ENCODE measurements around the gene PNLIPRP3. TPM values are rescaled to one million over a fixed set of nuclear protein-coding genes. Genes with fewer than 3 reads are reported as not detected.

The PNLIPRP3 gene
- polyA plus RNA-seq, 1 of the 3 experiments (the other 2 are of a cell fraction): not detected

DNA sequence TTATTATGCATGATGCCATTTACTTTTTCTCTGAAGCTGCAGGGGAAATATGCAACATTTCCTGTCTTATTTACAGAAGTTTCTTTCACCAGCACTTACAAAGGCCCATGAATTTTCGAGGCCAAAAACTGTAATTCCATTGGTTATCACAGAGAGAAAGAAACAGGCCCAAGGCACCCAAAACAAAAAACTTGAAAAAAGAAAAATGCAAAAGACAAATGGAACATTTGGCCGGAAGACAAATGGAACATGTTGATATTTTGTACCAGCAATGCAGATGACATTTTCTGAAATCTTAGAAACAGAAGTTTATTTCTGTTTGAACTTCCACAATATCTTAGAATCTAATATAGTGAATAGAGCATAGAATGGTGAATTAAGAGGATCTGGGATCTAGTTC lies 61.8 kb downstream of the PNLIPRP3 start:
- Histone ChIP-seq H2AFZ (ENCODE audit: low read depth) (no peak overlapping the region), H3K4me3 (ENCODE audit: low read depth in 2 of 2, low read length in 1 of 2) (no peak overlapping the region), H4K20me1 (ENCODE audit: insufficient read depth) (no peaks in the 10 kb centered on the region), H3K27ac (ENCODE audit: low read depth in 2 of 2, low read length in 1 of 2) (no peak overlapping the region), H3K4me2 (no peak overlapping the region), H3K27me3 (ENCODE audit: insufficient read depth) (no peaks in the 10 kb centered on the region), H3K4me1 (ENCODE audit: control insufficient read depth in 1 of 2, insufficient read depth in 2 of 2, low read depth in 1 of 2, low read length in 1 of 2) (no peaks in the 10 kb centered on the region), H3F3A (replicated peaks; ENCODE audit: insufficient read depth) (no peaks in the 10 kb centered on the region), H3K9ac (no peak overlapping the region), H3K36me3 (replicated peaks in 1 of 2; ENCODE audit: control insufficient read depth in 1 of 2, insufficient read depth in 2 of 2, low read length in 1 of 2) (no peaks in the 10 kb centered on the region), H3K9me3 (no peaks in the 10 kb centered on the region), H3K79me2 (ENCODE audit: insufficient read depth) (no peaks in the 10 kb centered on the region), H3K9me2 (no peaks in the 10 kb centered on the region)
- TF ChIP-seq ELF1 (IDR thresholded peaks at IDR 0.05): no peak
- TF ChIP-seq MEF2A (IDR thresholded peaks at IDR 0.05; ENCODE audit: borderline replicate concordance, low read depth): no peak
- no peak for TF ChIP-seq FOXM1 (IDR thresholded peaks at IDR 0.05; ENCODE audit: low read depth)
- no peak for TF ChIP-seq POLR2AphosphoS5 (IDR thresholded peaks at IDR 0.05; ENCODE audit: low read depth, low read length)
- no peak for TF ChIP-seq YY1 (IDR thresholded peaks at IDR 0.05; ENCODE audit: low read depth)
- TF ChIP-seq NFIC (IDR thresholded peaks at IDR 0.05; ENCODE audit: borderline replicate concordance): no peak
- TF ChIP-seq, protein P1, sequence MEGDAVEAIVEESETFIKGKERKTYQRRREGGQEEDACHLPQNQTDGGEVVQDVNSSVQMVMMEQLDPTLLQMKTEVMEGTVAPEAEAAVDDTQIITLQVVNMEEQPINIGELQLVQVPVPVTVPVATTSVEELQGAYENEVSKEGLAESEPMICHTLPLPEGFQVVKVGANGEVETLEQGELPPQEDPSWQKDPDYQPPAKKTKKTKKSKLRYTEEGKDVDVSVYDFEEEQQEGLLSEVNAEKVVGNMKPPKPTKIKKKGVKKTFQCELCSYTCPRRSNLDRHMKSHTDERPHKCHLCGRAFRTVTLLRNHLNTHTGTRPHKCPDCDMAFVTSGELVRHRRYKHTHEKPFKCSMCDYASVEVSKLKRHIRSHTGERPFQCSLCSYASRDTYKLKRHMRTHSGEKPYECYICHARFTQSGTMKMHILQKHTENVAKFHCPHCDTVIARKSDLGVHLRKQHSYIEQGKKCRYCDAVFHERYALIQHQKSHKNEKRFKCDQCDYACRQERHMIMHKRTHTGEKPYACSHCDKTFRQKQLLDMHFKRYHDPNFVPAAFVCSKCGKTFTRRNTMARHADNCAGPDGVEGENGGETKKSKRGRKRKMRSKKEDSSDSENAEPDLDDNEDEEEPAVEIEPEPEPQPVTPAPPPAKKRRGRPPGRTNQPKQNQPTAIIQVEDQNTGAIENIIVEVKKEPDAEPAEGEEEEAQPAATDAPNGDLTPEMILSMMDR (IDR thresholded peaks at IDR 0.05): no peak
- TF ChIP-seq SIN3A (IDR thresholded peaks at IDR 0.05; ENCODE audit: borderline replicate concordance, low read depth, low read length): no peak
- no peak for TF ChIP-seq FOXJ3 (CRISPR knock-in tag; IDR thresholded peaks at IDR 0.05)
- DNase-seq: no peak
- ChIA-PET CTCF (interaction anchor here (0.6 to 1.8 kb wide), 15 partner anchors 10 to 169 kb away, joined by 3 to 13 read pairs (median 4); no protein-coding TSS in a partner anchor), POLR2A (no interaction called here)
- WGBS (ENCODE audit: low lambda C conversion rate): 44% methylated on average over 2 of the region's 2 CpGs

DNA sequence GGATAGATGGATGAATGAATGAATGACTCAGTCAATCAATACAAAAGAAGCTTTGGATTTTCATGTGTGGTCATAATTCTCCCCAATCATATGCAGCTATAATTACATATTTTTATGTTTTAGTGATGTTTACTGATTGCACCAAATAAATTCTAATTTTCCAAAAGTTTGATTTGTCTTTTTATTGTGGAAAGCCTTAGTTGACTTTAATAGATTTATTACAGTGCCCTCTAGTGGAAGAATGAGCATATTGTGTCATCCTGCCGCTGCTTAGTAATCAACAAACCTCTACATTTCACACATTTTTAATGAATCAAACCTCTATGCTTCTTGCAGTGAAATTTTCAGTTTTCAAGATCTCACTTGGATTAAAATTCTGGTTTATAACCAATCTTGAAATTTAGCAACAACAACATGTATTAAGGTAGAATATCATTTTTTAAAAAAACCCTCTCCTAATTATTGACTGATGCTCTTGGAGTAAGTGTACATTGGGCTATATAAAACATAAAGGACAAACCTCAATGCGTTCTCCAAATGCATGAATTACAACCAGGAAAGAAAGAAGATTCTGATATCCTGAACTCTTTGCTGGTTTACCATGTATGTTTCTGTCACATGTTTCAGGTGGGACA lies 62.5 kb downstream of the PNLIPRP3 start:
- ChIA-PET POLR2A (no interaction called here), CTCF (interaction anchor here (0.6 to 1.8 kb wide), 19 partner anchors 11 to 437 kb away, joined by 3 to 13 read pairs (median 4); partner anchors contain the start of gene PNLIP)
- Histone ChIP-seq H4K20me1 (ENCODE audit: insufficient read depth) (no peaks in the 10 kb centered on the region), H3K4me3 (ENCODE audit: low read depth in 2 of 2, low read length in 1 of 2) (no peak overlapping the region; a peak in 1 of 4 replicates), H3K79me2 (ENCODE audit: insufficient read depth) (no peaks in the 10 kb centered on the region), H3K27ac (ENCODE audit: low read depth in 2 of 2, low read length in 1 of 2) (no peak overlapping the region), H3K9me2 (no peaks in the 10 kb centered on the region), H3K27me3 (ENCODE audit: insufficient read depth) (no peaks in the 10 kb centered on the region), H3F3A (replicated peaks; ENCODE audit: insufficient read depth) (no peaks in the 10 kb centered on the region), H3K4me2 (no peak overlapping the region), H2AFZ (ENCODE audit: low read depth) (no peak overlapping the region), H3K4me1 (ENCODE audit: control insufficient read depth in 1 of 2, insufficient read depth in 2 of 2, low read depth in 1 of 2, low read length in 1 of 2) (no peaks in the 10 kb centered on the region), H3K9me3 (no peaks in the 10 kb centered on the region), H3K9ac (no peak overlapping the region), H3K36me3 (replicated peaks in 1 of 2; ENCODE audit: control insufficient read depth in 1 of 2, insufficient read depth in 2 of 2, low read length in 1 of 2) (no peaks in the 10 kb centered on the region)
- DNase-seq: peak; percentile 47
- WGBS (ENCODE audit: low lambda C conversion rate): 3% methylated on average over 2 of the region's 2 CpGs
- TF ChIP-seq, protein P1 (IDR thresholded peaks at IDR 0.05): peak; percentile 87
- no peak for TF ChIP-seq GABPA (IDR thresholded peaks at IDR 0.05; ENCODE audit: low read depth)
- TF ChIP-seq, protein P2, sequence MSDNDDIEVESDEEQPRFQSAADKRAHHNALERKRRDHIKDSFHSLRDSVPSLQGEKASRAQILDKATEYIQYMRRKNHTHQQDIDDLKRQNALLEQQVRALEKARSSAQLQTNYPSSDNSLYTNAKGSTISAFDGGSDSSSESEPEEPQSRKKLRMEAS (IDR thresholded peaks at IDR 0.05; ENCODE audit: low read depth): no peak
- no peak for TF ChIP-seq NFIC (IDR thresholded peaks at IDR 0.05; ENCODE audit: borderline replicate concordance)
- TF ChIP-seq RAD21 (IDR thresholded peaks at IDR 0.05; ENCODE audit: low read length): peak; percentile 56
- peak; percentile 37; the same call in 1 of the 2 replicates for TF ChIP-seq SMC3 (IDR thresholded peaks at IDR 0.05; ENCODE audit: low read depth, low read length)
